Measurements from ENCODE around the gene RAP1A.
"Not testable (repeated sequence)": the region's sequence is repeated elsewhere in the genome, so short reads cannot be mapped to it uniquely, and the experiment has no call there.

The RAP1A gene

GRCh38 chr1:111672331-111672730 is 52.7 kb downstream of the RAP1A start:
- Histone ChIP-seq H3K79me2 (ENCODE audit: insufficient read depth, low read depth) (peaks cover 52% of the 10 kb centered on the region; the same call in 1 of the 2 replicates), H3K27me3 (ENCODE audit: insufficient read depth, low read depth) (no peaks in the 10 kb centered on the region), H3K36me3 (ENCODE audit: insufficient read depth) (no peaks in the 10 kb centered on the region), H2AFZ (ENCODE audit: low read depth) (no peak overlapping the region), H3K4me3 (IDR thresholded peaks at IDR 0.05; ENCODE audit: insufficient read depth, low read depth, low read length) (no peak overlapping the region), H3K9ac (no peak overlapping the region), H4K20me1 (ENCODE audit: insufficient read depth) (no peaks in the 10 kb centered on the region; the same call in 1 of the 2 replicates), H3K4me2 (no peak overlapping the region), H3K27ac (no peak overlapping the region), H3K4me1 (ENCODE audit: low read depth, poor library complexity, severe bottlenecking) (peaks cover 15% of the 10 kb centered on the region)
- no peak for TF ChIP-seq CTCF (conservative IDR thresholded peaks at IDR 0.05; ENCODE audit: low read depth, low read length)

GRCh38 chr1:111677604-111678003 is 58.0 kb downstream of the RAP1A start:
- Histone ChIP-seq H3K9ac (no peak overlapping the region), H3K4me2 (no peak overlapping the region), H3K4me1 (ENCODE audit: low read depth, poor library complexity, severe bottlenecking) (no peaks in the 10 kb centered on the region), H2AFZ (ENCODE audit: low read depth) (no peak overlapping the region), H3K4me3 (IDR thresholded peaks at IDR 0.05; ENCODE audit: insufficient read depth, low read depth, low read length) (no peak overlapping the region), H3K27ac (no peak overlapping the region), H4K20me1 (ENCODE audit: insufficient read depth) (no peaks in the 10 kb centered on the region), H3K36me3 (ENCODE audit: insufficient read depth) (no peaks in the 10 kb centered on the region), H3K27me3 (ENCODE audit: insufficient read depth, low read depth) (no peaks in the 10 kb centered on the region), H3K79me2 (ENCODE audit: insufficient read depth, low read depth) (peaks cover 47% of the 10 kb centered on the region; the same call in 1 of the 2 replicates)
- TF ChIP-seq CTCF (conservative IDR thresholded peaks at IDR 0.05; ENCODE audit: low read depth, low read length) = no peak

GRCh38 chr1:111679541-111679940 is 60.0 kb downstream of the RAP1A start:
- no peaks in the 10 kb centered on the region for H3K36me3 ChIP-seq (ENCODE audit: insufficient read depth)
- no peak overlapping the region for H3K4me3 ChIP-seq (IDR thresholded peaks at IDR 0.05; ENCODE audit: insufficient read depth, low read depth, low read length)
- no peaks in the 10 kb centered on the region for H4K20me1 ChIP-seq (ENCODE audit: insufficient read depth)
- no peaks in the 10 kb centered on the region for H3K4me1 ChIP-seq (ENCODE audit: low read depth, poor library complexity, severe bottlenecking)
- H3K27ac ChIP-seq = no peak overlapping the region
- TF ChIP-seq CTCF (conservative IDR thresholded peaks at IDR 0.05; ENCODE audit: low read depth, low read length) = no peak
- H3K4me2 ChIP-seq = no peak overlapping the region
- H3K9ac ChIP-seq = no peak overlapping the region
- H3K27me3 ChIP-seq (ENCODE audit: insufficient read depth, low read depth) = no peaks in the 10 kb centered on the region
- H2AFZ ChIP-seq (ENCODE audit: low read depth) = no peak overlapping the region
- peaks cover 28% of the 10 kb centered on the region; the same call in 1 of the 2 replicates for H3K79me2 ChIP-seq (ENCODE audit: insufficient read depth, low read depth)

GRCh38 chr1:111680212-111680800 is 60.7 kb downstream of the RAP1A start:
- not testable (repeated sequence) for H4K20me1 ChIP-seq (ENCODE audit: insufficient read depth); H3K4me2 ChIP-seq; H3K4me1 ChIP-seq (ENCODE audit: low read depth, poor library complexity, severe bottlenecking); H3K27ac ChIP-seq; H2AFZ ChIP-seq (ENCODE audit: low read depth); H3K36me3 ChIP-seq (ENCODE audit: insufficient read depth); H3K4me3 ChIP-seq (IDR thresholded peaks at IDR 0.05; ENCODE audit: insufficient read depth, low read depth, low read length); H3K9ac ChIP-seq; H3K27me3 ChIP-seq (ENCODE audit: insufficient read depth, low read depth)
- H3K79me2 ChIP-seq (ENCODE audit: insufficient read depth, low read depth) = peaks cover 22% of the 10 kb centered on the region; the same call in 1 of the 2 replicates

- not testable (repeated sequence) for H3K4me3 ChIP-seq (IDR thresholded peaks at IDR 0.05; ENCODE audit: insufficient read depth, low read depth, low read length); H3K4me2 ChIP-seq; H2AFZ ChIP-seq (ENCODE audit: low read depth); H4K20me1 ChIP-seq (ENCODE audit: insufficient read depth); H3K27ac ChIP-seq; H3K4me1 ChIP-seq (ENCODE audit: low read depth, poor library complexity, severe bottlenecking); H3K79me2 ChIP-seq (ENCODE audit: insufficient read depth, low read depth); H3K9ac ChIP-seq; H3K27me3 ChIP-seq (ENCODE audit: insufficient read depth, low read depth); H3K36me3 ChIP-seq (ENCODE audit: insufficient read depth)
Observed at GRCh38 chr1:111685293-111686153, 65.9 kb downstream of the RAP1A start.

Measured in KMS-11 (cell line).